Activated CD8-positive, alpha-beta memory T cell treated with anti-CD3 and anti-CD28 coated beads for 1 hour (primary cell): Measurements from ENCODE around the gene STON1.
"Not testable (repeated sequence)": the region's sequence is repeated elsewhere in the genome, so short reads cannot be mapped to it uniquely, and the experiment has no call there.

ENCODE experiments used
- DNase-seq, 2 donors: peaks; one replicate each; pipeline ENCODE4 v3.0.0-alpha.2; 2020; ENCODE audit warnings: low read depth in 1 of 2; ENCODE audit errors: extremely low read depth in 1 of 2

Gene STON1

GRCh38 chr2:48530033-48530811 lies at the start of gene STON1:
TSS of gene STON1 (plus strand) at chr2:48530154. CDS start at chr2:48580634, 50,480 bp downstream.
- peak in 1 of 2 donors; percentile 14 for DNase-seq

DNA sequence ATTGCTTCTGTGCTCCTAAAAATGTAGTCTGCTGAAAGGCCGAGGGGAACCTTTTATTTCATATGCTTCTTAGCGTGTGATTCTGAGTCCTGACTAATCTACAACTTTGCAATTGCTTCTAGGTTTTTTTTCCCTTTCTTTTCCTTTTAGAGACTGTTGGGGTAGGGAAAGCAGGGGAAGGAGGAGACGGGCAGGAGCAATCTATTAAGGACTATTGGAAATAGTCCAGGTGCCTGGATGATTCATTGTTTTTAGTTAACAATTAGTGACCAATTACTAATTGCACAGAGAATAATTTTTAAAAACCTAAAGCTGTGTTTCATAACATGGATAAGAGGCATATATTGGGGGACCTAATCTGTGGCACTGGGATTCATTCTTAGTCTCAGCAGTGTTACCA lies 49.4 kb upstream of the STON1 start:
- DNase-seq = no peak

DNA sequence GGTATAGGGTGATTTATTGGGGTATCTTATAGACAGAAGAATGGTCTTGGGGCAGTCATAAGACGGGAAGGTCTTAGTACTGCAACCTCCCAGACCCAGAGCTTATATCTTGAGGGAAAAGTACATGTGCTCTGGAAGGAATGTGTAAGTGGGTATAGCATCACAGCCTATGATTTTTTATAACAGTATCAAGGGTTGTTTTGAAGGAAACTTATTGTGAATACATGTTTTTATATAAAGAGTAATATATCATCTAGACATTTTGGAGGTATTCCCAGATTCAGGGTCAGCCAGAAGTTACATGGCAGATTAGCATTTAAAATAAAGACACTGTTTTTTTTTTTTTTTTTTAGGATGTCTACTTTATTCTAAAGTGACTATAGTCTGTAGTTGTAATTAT lies 47.6 kb upstream of the STON1 start:
- DNase-seq = no peak

GRCh38 chr2:48482769-48483168 lies 47.2 kb upstream of the STON1 start:
- no peak for DNase-seq

DNA sequence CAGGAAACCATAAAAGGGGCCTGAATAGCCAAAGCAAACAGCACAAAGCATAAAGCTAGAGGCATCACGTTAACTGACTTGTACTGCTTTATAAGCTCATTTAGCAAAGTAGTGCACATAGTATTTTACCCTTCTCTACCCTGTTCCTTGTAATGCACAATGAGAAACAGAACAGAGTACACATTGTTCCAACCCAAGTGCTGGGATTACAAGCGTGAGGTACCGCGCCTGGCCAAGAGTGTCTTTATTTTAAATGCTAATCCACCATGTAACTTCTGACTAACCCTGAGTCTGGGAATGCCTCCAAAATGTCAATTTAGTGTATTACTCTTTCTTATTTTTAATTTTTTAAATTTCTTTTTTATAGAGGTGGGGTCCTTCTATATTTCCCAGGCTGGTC lies 46.4 kb upstream of the STON1 start:
- no peak for DNase-seq

DNA sequence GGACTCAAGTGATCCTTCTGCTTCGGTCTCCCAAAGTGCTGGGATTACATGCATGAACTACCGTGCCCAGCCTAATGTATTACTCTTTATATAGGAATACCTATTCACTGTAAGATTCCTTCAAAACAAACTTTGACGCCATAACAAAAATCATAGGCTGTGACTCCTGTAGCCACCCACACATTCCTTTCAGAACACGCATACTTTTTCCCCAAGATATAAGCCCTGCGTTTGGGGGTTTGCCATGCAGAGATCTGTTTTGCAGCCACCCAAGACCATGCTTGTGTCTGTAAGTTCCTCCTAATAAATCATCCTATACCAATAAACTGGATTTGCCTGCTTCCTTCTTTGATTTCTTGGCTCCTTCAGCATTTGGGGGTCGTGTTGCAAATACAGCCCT lies 46.0 kb upstream of the STON1 start:
- no peak for DNase-seq

DNA sequence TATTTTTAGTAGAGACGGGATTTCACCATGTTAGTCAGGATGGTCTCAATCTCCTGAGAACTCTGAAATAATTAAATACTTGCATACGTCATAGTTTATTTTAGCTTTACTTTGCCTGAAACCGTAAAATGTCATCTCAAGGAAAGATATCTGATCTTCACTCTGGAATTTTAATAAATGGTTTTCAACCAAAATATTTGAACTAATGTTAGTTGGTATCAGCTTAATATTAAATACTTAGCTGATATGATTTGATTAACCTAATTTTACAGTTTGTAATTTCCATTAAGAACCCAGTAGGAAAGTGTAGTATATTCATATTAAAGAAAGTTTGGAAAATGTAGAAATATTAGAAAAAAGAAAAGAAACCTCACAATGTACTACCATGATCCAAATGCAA lies 41.4 kb upstream of the STON1 start:
- no peak for DNase-seq

DNA sequence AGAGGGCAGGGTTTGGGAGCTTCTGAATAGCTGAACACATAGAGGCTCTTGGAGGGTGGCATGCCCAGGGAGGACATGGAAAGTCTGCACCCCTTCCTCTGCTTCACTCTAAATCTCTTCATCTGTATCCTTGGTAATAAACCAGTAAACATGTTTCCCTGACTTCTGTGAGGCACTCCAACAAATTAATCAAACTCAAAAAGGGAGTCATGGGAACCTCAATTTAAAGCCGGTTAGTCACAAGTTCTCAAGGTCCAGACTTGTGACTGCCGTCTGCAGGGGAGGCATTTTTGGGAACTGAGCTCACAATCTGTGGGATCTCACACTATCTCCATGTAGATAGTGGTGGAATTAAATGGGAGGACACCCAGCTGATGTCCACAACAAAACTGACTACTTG lies 33.1 kb upstream of the STON1 start:
- no peak for DNase-seq

DNA sequence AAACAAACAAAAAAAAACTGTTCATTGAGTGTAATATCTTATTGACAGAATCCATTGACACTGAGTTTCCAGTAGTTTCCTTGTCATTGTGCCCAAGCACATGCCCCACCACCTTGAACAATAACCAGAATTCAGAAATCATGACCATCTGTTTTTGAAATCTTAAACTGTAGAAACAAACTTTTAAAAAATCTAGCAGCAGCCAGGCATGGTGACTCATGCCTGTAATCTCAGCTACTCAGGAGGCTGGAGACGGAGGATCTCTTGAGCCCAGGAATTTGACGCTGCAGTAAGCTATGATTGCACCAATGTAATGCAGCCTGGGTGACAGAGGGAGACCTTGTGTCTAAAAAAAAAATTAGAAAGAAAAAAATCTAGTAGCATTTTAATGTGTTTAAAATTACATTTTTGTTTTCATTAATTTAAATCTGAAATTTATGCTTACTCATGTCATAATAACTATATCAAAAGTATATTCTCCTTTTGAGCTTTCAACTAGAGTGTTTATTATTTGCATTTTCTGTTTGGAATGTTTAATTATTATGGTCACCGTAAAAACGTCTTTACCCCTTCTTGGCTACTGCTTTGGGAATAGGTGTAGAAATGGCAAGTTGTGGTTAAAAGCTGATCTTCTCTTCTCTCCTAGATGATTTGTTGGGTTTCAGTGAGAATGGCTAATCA lies 25.2 kb upstream of the STON1 start:
- DNase-seq = no peak

- no peak for DNase-seq
These were observed 22.8 kb upstream of the STON1 start for GRCh38 chr2:48507111-48507510.

- DNase-seq = no peak
These were observed 21.4 kb upstream of the STON1 start for GRCh38 chr2:48508461-48509124.

DNA sequence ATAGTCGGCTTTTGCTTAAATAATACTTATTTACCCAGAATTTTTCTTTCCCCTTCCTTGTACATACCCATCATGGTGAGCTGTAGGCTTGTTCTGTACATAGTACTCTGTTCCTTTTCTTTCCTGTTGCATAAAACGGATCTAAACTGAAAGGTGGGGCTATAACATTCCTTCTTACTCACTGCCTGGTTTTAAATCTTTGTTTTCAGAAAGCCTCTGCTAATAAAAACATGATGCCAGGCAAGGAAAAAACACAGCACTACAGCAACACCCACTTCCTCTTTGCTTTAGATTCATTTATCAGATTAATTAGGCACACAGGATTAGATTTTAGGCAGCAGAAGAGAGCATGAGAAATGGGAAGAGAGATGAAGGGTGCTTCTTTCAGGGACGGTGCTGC lies 19.6 kb upstream of the STON1 start:
- DNase-seq = no peak

GRCh38 chr2:48511849-48512470 lies 18.0 kb upstream of the STON1 start:
- DNase-seq = no peak

DNA sequence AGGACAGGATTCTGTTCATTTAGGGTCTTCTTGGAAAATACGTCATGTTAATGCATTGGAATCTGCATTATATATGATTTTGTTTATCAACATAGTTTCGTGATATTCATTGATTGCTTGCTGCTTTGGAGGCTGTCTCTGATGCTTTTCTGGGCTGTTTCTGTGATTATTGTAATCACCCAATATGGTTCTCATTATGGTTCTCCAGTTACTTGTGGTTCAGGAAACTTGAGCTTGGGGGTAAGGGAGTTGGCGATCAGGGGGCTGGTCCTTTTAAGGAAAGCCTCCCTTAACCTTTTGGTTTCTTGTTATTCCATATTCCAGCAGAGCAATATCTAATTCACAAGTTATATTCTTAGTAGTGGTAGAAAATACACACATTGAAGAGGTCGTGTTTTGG lies 17.4 kb upstream of the STON1 start:
- no peak for DNase-seq

GRCh38 chr2:48514348-48515003 lies 15.5 kb upstream of the STON1 start:
- DNase-seq = no peak

- DNase-seq = no peak
These were observed 14.4 kb upstream of the STON1 start for GRCh38 chr2:48515513-48515985.

GRCh38 chr2:48519593-48519992 lies 10.4 kb upstream of the STON1 start:
- no peak for DNase-seq

GRCh38 chr2:48524756-48525155 lies 5.2 kb upstream of the STON1 start:
- not testable (repeated sequence) for DNase-seq

DNA sequence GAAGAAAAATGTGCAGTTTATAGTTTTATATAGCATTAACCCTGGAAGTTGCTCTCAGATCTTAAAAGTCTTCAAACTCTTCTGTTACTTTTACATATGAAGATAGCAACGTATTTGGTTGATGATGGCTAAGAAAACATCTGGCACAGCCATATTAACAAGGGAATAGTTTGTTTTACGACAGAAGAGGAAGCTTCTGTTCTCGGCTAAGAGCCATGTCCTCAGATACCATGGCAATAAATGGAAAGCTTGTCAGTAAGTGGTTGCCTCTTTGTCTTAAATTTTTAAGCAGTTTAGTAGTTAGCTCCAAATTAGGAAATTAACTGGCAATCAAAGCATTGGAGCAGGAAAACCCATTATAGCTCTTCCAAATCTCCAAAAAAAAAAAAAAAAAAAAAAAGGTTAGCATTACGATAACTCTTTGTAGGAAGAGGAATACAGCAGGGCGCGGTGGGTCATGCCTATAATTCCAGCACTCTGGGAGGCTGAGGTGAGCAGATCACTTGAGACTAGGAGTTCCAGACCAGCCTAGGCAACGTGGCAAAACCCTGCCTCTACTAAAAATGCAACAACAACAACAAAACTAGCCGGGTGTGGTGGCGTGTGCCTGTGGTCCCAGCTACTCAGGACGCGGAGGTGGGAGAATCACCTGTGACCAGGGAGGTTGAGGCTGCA lies 4.5 kb upstream of the STON1 start:
- DNase-seq = no peak

DNA sequence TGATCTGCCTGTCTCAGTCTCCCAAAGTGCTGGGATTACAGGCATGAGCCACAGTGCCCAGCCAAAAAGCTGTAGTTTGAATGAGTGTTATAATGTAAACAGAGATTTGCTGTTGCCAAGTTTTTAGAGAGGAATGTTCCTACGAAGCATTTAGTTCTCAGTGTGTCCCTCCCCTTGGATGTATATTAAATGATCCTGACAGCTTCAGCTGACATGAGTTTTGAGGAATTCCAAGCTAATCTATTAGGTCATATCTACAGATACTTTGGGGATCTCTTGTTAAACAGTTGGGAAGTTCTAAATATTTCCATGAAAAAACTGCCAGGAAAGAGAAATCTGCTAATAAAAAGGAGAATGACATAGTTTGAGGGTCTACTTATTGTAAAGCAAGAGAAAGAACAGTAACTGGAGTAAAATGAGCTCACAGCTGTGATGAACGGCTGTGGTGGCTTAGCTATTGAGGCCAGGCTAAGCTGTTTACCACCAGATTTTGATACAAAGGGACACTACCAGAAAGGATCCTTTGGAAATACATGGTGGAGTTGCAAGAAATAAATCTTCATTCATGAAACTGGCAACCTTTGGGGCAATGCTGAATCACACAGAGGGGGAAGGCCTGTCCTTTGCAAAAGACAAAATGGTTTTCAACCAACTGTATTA lies 2.6 kb upstream of the STON1 start:
- DNase-seq = no peak
